Medulla oblongata (tissue), 1 donor: ENCODE measurements around the gene CSNK1G2.

Experiments used
- DNase-seq: peaks from one replicate; pipeline ENCODE4 v3.0.0-alpha.2; 2015; ENCODE audit errors: extremely low spot score

The CSNK1G2 gene

GRCh38 chr19:1944088-1944915, 3.3 kb downstream of the CSNK1G2 start:
- no peak for DNase-seq

GRCh38 chr19:1944916-1945561, 4.1 kb downstream of the CSNK1G2 start:
- DNase-seq, result no peak

- DNase-seq, result no peak
Observed at GRCh38 chr19:1945899-1946298, 4.9 kb downstream of the CSNK1G2 start.

- no peak for DNase-seq
Observed at GRCh38 chr19:1947651-1948209, 6.8 kb downstream of the CSNK1G2 start.

GRCh38 chr19:1949304-1950101, 8.5 kb downstream of the CSNK1G2 start:
- no peak for DNase-seq

- no peak for DNase-seq
Observed at GRCh38 chr19:1950640-1951039, 9.7 kb downstream of the CSNK1G2 start.

- no peak for DNase-seq
Observed at GRCh38 chr19:1952635-1953034, 11.7 kb downstream of the CSNK1G2 start.

GRCh38 chr19:1953037-1953436, 12.1 kb downstream of the CSNK1G2 start:
- no peak for DNase-seq

GRCh38 chr19:1953441-1954094, 12.6 kb downstream of the CSNK1G2 start:
- no peak for DNase-seq

GRCh38 chr19:1954532-1954933, 13.6 kb downstream of the CSNK1G2 start:
- no peak for DNase-seq

- DNase-seq, result no peak
Observed at GRCh38 chr19:1955171-1956121, 14.5 kb downstream of the CSNK1G2 start.

GRCh38 chr19:1956122-1956494, 15.1 kb downstream of the CSNK1G2 start:
- DNase-seq, result no peak

GRCh38 chr19:1956868-1957492, 16.0 kb downstream of the CSNK1G2 start:
- DNase-seq, result peak; percentile 95

GRCh38 chr19:1957562-1958248, 16.7 kb downstream of the CSNK1G2 start:
- DNase-seq, result no peak

- DNase-seq, result no peak
Observed at GRCh38 chr19:1959928-1960589, 19.1 kb downstream of the CSNK1G2 start.

GRCh38 chr19:1961000-1961883, 20.3 kb downstream of the CSNK1G2 start:
- no peak for DNase-seq

GRCh38 chr19:1962674-1963073, 21.7 kb downstream of the CSNK1G2 start:
- DNase-seq, result no peak

GRCh38 chr19:1967087-1967608, 26.2 kb downstream of the CSNK1G2 start:
- no peak for DNase-seq
